ENCODE data around the gene RETREG3. TPM values are rescaled to one million over a fixed set of nuclear protein-coding genes. Genes with fewer than 3 reads are reported as not detected.
A peak's percentile ranks its signal among the peaks of the same experiment; 100 is the strongest.

Gene RETREG3
- total and polyA plus RNA-seq, 2 of the 13 experiments (the other 11 are each of a cell fraction or from before 2014, with no cell fraction given), result 47.0 to 55.8 TPM

DNA sequence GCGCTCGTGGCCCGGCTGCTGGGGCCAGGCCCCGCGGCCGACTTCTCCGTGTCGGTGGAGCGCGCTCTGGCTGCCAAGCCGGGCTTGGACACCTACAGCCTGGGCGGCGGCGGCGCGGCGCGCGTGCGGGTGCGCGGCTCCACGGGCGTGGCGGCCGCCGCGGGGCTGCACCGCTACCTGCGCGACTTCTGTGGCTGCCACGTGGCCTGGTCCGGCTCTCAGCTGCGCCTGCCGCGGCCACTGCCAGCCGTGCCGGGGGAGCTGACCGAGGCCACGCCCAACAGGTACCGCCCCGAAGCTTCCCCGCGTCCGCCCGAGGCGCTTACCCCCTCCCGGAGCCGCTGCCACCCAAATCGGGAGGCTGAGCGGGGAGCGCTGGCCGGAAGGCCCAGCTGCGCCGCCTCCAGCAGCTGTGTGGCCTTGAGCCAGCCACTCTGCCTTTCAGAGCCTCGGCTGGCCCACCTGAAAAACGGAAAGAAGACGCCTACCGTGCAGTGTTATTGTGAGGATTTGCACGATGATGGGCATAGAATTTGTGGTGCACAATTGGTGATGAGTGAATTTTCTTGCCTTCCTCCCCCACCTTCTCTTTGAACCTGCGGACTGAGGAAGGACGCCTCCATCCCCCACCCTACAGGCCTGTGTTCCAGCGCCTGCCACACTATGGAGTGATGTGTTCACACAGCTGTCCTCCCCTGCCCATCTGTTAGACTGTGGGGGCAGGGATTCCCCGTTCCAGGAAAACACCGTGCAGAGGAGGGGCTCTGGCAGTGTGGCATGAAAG is 72.6 kb downstream of the RETREG3 start (continued):
- TF ChIP-seq, protein P1, sequence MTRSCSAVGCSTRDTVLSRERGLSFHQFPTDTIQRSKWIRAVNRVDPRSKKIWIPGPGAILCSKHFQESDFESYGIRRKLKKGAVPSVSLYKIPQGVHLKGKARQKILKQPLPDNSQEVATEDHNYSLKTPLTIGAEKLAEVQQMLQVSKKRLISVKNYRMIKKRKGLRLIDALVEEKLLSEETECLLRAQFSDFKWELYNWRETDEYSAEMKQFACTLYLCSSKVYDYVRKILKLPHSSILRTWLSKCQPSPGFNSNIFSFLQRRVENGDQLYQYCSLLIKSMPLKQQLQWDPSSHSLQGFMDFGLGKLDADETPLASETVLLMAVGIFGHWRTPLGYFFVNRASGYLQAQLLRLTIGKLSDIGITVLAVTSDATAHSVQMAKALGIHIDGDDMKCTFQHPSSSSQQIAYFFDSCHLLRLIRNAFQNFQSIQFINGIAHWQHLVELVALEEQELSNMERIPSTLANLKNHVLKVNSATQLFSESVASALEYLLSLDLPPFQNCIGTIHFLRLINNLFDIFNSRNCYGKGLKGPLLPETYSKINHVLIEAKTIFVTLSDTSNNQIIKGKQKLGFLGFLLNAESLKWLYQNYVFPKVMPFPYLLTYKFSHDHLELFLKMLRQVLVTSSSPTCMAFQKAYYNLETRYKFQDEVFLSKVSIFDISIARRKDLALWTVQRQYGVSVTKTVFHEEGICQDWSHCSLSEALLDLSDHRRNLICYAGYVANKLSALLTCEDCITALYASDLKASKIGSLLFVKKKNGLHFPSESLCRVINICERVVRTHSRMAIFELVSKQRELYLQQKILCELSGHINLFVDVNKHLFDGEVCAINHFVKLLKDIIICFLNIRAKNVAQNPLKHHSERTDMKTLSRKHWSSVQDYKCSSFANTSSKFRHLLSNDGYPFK (CRISPR knock-in tag; IDR thresholded peaks at IDR 0.05; ENCODE audit: borderline replicate concordance), result peak; percentile 84; the same call in 1 of the 2 replicates
- TF ChIP-seq SNAI1 (CRISPR knock-in tag; IDR thresholded peaks at IDR 0.05; ENCODE audit: borderline replicate concordance) (no peak), ZNF616 (CRISPR knock-in tag; IDR thresholded peaks at IDR 0.05; ENCODE audit: low read depth) (peak; percentile 38; the same call in 1 of the 2 replicates), NFIB (CRISPR knock-in tag; IDR thresholded peaks at IDR 0.05; ENCODE audit: borderline replicate concordance) (no peak), ASH2L (IDR thresholded peaks at IDR 0.05; ENCODE audit: insufficient read length, low read depth, low read length) (peak; percentile 57), RELA (CRISPR knock-in tag; IDR thresholded peaks at IDR 0.05) (peak; percentile 87; the same call in 1 of the 2 replicates), RXRB (CRISPR knock-in tag; IDR thresholded peaks at IDR 0.05; ENCODE audit: borderline replicate concordance) (peak; percentile 78), TBX3 (IDR thresholded peaks at IDR 0.05; ENCODE audit: borderline replicate concordance) (no peak), ZNF724P (CRISPR knock-in tag; IDR thresholded peaks at IDR 0.05; ENCODE audit: borderline replicate concordance) (peak; percentile 21; the same call in 1 of the 2 replicates), SIN3B (IDR thresholded peaks at IDR 0.05; ENCODE audit: low read length) (no peak), CSRNP2 (CRISPR knock-in tag; conservative IDR thresholded peaks at IDR 0.05; ENCODE audit: low read depth) (0 out of 2 replicates have a peak, but pooled peaks have one; percentile 2), POLR2AphosphoS5 (IDR thresholded peaks at IDR 0.05; ENCODE audit: low read depth, low read length) (peak; percentile 50; the same call in 1 of the 2 replicates), HDAC2 (CRISPR knock-in tag; IDR thresholded peaks at IDR 0.05) (peak; percentile 84), PHF21A (CRISPR knock-in tag; IDR thresholded peaks at IDR 0.05) (peak; percentile 73), PATZ1 (CRISPR knock-in tag; IDR thresholded peaks at IDR 0.05) (peak; percentile 95)
- TF ChIP-seq, protein P2, sequence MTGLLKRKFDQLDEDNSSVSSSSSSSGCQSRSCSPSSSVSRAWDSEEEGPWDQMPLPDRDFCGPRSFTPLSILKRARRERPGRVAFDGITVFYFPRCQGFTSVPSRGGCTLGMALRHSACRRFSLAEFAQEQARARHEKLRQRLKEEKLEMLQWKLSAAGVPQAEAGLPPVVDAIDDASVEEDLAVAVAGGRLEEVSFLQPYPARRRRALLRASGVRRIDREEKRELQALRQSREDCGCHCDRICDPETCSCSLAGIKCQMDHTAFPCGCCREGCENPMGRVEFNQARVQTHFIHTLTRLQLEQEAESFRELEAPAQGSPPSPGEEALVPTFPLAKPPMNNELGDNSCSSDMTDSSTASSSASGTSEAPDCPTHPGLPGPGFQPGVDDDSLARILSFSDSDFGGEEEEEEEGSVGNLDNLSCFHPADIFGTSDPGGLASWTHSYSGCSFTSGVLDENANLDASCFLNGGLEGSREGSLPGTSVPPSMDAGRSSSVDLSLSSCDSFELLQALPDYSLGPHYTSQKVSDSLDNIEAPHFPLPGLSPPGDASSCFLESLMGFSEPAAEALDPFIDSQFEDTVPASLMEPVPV (CRISPR knock-in tag; IDR thresholded peaks at IDR 0.05), result peak; percentile 97

Data from HepG2 (cell line).